Measurements from ENCODE around the gene SUN2. TPM values are rescaled to one million over a fixed set of nuclear protein-coding genes. Genes with fewer than 3 reads are reported as not detected.

The SUN2 gene
- total and polyA plus RNA-seq, 2 of the 4 experiments (the other 2 are of a cell fraction), result 27.8 to 50.0 TPM

GRCh38 chr22:38707346-38707745 is 48.5 kb downstream of the SUN2 start:
- H4K91ac ChIP-seq (ENCODE audit: insufficient read depth, low read depth, low read length), result no peak overlapping the region
- ChIA-PET CTCF (interaction anchor here (0.7 to 1.2 kb wide), 2 partner anchors 17 to 18 kb away, joined by 3 to 4 read pairs; no protein-coding TSS in a partner anchor), POLR2A (ENCODE audit: unreplicated experiment) (no interaction called here)
- DNase-seq (peak; percentile 73), ATAC-seq (ENCODE audit: low read depth) (no peak)
- H3K27me3 ChIP-seq (ENCODE audit: control insufficient read depth, insufficient read depth, low read length), result no peaks in the 10 kb centered on the region
- dilution Hi-C loops (cut with HindIII; ENCODE audit: low sequenced_read_pairs, unreplicated experiment) (no loop called here), intact Hi-C loops (cut with micrococcal nuclease) (loop anchor here (10.0 kb wide), 1 partner anchor 653 kb away; the partner anchor contains the start of gene PICK1), in situ Hi-C loops (cut with MboI; ENCODE audit: low sequenced_read_pairs) (no loop called here)
- peak overlapping the region; percentile 68 for H3K23ac ChIP-seq (ENCODE audit: low read depth, low read length)
- H3K4me1 ChIP-seq (ENCODE audit: control insufficient read depth, insufficient read depth, low read length), result peaks cover 4% of the 10 kb centered on the region; the same call in 1 of the 2 replicates
- H4K20me1 ChIP-seq (ENCODE audit: insufficient read depth, low read length), result peaks cover 56% of the 10 kb centered on the region
- H4K8ac ChIP-seq (ENCODE audit: low read depth in 2 of 2, low read length in 2 of 2), result no peak overlapping the region
- H2BK120ac ChIP-seq (ENCODE audit: low read depth, low read length), result no peak overlapping the region
- peak overlapping the region; percentile 38; the same call in 1 of the 2 replicates for H3K4ac ChIP-seq (ENCODE audit: low read depth, low read length)
- peak overlapping the region; percentile 34; the same call in 1 of the 2 replicates for H3K9ac ChIP-seq (ENCODE audit: low read depth, low read length)
- peak overlapping the region; percentile 15 for H3K14ac ChIP-seq (replicated peaks; ENCODE audit: low read depth, low read length)
- no peak overlapping the region for H3K18ac ChIP-seq (ENCODE audit: low read depth, low read length)
- no peak overlapping the region for H3K56ac ChIP-seq (ENCODE audit: extremely low read depth, insufficient read depth, low read length)
- no peak overlapping the region for H2AFZ ChIP-seq (replicated peaks; ENCODE audit: low read length, poor library complexity)
- 13% methylated on average over 1 of the region's 2 CpGs; no CpG with 5 or more reads in 1 of the 2 experiments for WGBS, 2 experiments (ENCODE audit: extremely low coverage in 2 of 2, insufficient read length in 1 of 2)
- H2BK20ac ChIP-seq (ENCODE audit: low read depth, low read length), result no peak overlapping the region
- peak overlapping the region; percentile 92 for H3K4me2 ChIP-seq (ENCODE audit: low read depth, low read length)
- BruUV-seq (replicated peaks), result no TSS peak
- H2BK5ac ChIP-seq (ENCODE audit: low read depth, low read length, poor library complexity, severe bottlenecking), result peak overlapping the region; percentile 42
- peaks cover 1% of the 10 kb centered on the region; the same call in 1 of the 2 replicates for H3K36me3 ChIP-seq (ENCODE audit: control insufficient read depth, insufficient read depth, low read length)
- no peak overlapping the region for H2BK15ac ChIP-seq (ENCODE audit: low read depth, low read length)
- H3K9me3 ChIP-seq (ENCODE audit: control insufficient read depth, insufficient read depth, low read length), result no peaks in the 10 kb centered on the region
- H2AK5ac ChIP-seq (ENCODE audit: low read depth, low read length), result 0 out of 2 replicates have a peak overlapping the region, but pooled peaks have one; percentile 20
- peaks cover 9 to 61% of the 10 kb centered on the region in 2 experiments; a peak in 2 of 4 replicates for H3K79me1 ChIP-seq (ENCODE audit: low read depth in 1 of 2, low read length in 2 of 2)
- peaks cover 18% of the 10 kb centered on the region for H3K9me1 ChIP-seq (ENCODE audit: insufficient read depth, low read length)
- TF ChIP-seq RAD21 (IDR thresholded peaks at IDR 0.05; ENCODE audit: low read length), result no peak
- peak; percentile 67 for TF ChIP-seq CEBPB (IDR thresholded peaks at IDR 0.05; ENCODE audit: low read depth, low read length)
- TF ChIP-seq FOS (IDR thresholded peaks at IDR 0.05; ENCODE audit: low read depth, low read length), result 0 out of 2 replicates have a peak, but pooled peaks have one; percentile 8
- H4K5ac ChIP-seq (ENCODE audit: low read depth, low read length), result no peak overlapping the region
- peak overlapping the region; percentile 69 for H3K4me3 ChIP-seq (ENCODE audit: insufficient read depth, low read depth, low read length)
- H2AK9ac ChIP-seq (replicated peaks; ENCODE audit: low read depth, low read length, poor library complexity), result no peak overlapping the region
- peak overlapping the region; percentile 34; the same call in 1 of the 2 replicates for H3K27ac ChIP-seq (ENCODE audit: insufficient read depth, low read length)
